NCI-H345 treated with DMSO at 0.1 percent for 48 hours (cell line): ENCODE data around the gene PTGFRN.

ENCODE experiments used
- DNase-seq: peaks from one replicate; lab custom pipeline; 2025; ENCODE audit not compliant: unreplicated experiment; lab: John Stamatoyannopoulos, UW

Gene PTGFRN

DNA sequence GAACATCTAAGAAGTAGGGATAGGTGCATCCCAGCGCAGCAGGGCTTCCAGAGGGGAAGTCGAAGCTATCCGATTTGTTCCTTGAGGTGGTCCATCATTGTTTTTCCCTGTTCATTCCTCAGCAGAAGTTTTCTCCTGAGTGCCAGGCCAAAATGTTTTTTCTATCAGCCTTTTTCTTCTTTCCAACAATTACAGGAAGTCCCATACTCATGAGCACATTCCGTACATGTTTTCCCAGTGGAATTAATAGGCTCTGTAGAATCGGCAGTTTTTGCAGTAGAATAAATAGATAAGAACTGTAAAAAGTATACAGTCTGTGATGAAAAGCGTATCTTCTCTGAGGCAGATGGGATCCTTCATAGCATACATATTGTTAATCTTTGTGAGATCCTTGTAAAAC is 116.6 kb downstream of the PTGFRN start:
- DNase-seq: no peak

GRCh38 chr1:117029685-117030084 is 120.0 kb downstream of the PTGFRN start:
- DNase-seq: no peak

DNA sequence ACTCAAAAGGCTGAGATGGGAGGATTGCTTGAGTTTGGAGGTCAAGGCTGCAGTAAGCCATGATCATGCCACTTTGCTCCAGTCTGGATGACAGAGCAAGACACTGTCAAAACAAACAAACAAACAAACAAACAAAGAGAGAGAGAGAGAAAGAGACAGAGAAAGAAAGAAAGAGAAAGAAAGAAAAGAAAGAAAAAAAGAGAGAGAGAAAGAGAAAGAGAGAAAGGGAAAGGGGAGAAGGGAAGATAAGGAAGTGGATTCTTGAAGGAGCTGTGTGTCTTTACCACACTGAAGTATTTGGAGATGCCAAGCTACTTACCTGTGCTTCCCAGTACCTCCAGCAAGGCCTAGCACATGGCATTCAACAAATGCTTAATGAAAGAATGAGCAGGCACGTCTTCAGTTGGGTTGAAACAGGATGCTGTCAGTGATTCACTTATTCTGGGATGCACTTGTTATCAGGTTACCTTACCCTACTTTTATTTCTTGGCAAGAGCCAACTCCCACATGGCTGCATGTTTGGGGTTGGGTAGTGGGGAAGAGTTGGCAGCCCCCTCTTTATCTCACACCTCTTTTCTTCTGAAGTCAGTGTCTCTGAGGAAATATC is 120.7 kb downstream of the PTGFRN start:
- DNase-seq: no peak

DNA sequence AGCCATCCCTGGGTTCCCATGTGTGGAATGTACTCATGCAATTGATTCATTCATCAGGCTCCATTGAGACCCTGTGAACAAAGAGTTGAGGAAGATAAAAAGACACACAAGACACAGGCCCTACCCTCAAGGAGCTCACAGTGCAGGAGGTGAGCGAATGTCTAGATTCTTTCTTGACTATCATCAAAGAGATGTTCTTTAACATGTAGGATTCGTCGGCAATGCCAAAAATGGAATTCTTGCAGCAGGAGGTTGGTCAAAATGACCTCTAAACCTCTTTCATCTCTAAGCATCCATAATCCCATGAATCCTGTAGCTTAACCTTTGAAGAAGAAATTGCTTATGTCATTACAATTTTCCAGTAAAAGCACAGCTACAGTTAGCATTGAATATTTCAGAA is 122.5 kb downstream of the PTGFRN start:
- no peak for DNase-seq

DNA sequence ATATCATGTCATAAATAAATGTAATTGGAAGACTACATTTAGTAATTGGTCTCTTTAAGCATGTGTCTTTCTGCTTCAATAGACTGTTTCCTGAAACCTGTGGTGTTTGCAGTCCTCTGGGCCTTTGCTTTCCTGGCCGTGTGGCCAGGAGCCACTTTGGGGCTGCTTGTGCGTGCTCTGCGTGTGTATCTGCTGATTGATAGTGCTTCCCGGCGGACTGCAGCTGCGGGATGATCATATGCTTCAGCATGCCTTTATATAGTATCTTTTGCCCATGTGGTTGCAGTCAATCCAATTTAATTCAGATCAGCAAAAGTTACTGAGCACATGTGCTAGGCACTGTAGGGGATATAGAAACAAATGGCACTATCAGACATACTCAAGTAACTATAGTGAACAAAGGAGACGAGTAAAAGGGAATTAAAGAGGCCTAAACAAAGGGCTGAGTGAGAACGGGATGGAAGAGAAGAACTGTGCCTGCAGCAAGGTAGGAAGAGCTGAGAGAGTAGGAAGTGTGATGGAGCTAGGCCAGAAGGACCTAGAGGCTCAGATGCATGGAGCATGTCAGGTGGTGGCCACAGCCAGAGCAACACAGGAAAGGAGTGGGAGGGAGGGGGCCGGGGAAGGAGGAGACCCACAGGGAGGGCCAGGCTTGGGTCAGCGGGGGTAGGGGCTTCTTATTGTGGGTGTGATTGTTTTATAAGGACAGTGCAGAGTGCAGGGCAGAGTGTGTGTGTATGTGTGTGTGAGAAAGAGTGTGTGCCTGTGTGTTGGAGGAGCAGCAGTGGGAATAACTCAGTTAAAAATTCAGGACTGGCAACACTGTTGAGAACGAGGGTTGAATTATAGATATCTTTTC is 123.2 kb downstream of the PTGFRN start:
- DNase-seq: no peak

- DNase-seq: no peak
Observed at GRCh38 chr1:117033772-117034171, 124.1 kb downstream of the PTGFRN start.

DNA sequence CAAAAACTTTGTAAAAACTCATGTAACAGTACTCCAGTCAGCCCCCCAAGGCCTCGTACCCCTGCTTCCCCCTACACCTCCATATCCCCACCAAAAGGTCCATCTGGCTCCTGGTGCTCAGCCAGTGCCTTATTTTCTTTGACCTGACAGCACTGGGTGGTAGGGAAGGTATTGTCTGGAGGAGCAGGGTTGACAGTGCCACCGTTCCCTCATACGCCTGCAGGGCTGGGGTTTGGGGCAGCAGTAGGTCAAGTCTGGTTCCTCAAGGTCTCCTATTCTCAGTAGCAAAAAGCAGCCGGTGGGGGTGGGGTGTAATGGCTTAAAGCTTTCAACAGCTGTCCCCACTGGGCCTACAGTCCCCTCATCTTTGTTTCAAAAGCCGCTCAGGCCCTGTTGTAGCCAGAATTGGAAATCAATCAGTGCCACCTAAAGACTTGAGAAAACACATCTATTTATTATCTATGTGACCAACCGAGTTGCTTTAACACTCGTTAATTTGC is 125.1 kb downstream of the PTGFRN start:
- no peak for DNase-seq

DNA sequence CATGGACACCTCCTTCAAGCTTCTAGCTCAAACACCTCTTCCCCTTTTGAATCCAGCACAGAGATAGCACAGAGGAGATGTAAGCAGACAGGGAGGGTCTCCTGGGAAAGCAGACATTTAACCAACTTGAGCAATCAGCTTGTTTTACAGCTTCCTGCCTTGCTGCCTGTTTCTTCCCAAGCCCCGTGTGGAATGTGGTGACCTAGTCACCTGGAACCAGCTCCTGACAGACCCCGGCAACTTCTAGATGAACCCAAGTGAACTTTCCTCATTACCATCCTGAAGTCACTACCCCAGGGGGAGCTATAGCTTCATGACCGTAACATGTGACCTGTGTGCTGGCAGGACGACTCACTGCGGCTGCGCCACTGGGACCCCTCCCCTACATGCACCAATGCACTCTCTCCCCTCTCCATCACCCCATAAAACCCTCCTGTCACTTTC is 126.3 kb downstream of the PTGFRN start:
- DNase-seq: no peak

DNA sequence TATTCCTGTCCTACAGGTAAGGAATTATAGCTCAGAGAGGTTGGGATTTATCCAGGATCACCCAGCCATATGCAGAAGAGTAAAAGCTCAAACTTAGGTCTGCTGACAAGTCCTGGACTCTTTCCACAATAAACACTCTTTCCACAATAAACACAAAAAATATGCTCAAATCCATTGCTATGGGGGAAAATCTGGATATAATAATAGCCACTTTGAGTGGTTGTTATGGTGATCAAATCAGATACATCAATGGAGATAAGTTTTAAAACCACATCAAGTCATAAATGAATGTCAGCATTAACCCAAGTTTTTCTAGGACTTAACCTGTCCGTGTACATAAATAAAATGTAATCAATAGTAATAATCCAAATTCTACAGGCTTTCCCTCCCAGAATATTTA is 128.1 kb downstream of the PTGFRN start:
- no peak for DNase-seq

DNA sequence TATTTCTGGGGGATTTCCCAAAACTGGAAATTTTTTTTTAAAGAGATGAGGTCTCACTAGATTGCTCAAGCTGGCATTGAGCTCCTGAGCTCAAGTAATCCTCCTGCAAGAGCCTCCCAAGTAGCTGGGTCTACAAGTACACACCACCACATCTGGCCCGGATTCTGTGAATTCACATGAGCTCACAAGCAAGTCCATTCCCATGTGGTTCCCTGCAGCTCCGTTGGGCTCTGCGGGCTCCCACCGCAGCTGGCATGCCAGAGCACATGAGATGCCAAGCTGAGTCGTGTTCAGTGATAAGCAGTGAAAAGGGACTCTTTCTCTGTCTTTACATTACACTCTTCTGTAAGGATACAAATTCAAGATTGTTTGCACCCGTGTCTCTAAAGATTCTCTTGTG is 128.5 kb downstream of the PTGFRN start:
- no peak for DNase-seq
